Panc1 (cell line): ENCODE measurements around the gene KLHL12. TPM values are rescaled to one million over a fixed set of nuclear protein-coding genes. Genes with fewer than 3 reads are reported as not detected.

ENCODE experiments used
- ATAC-seq: fragments of 200-7000 bp; cut with Tn5 transposase; 2 replicates; pipeline ENCODE4 v1.9.1; 2020; ENCODE audit warnings: mild to moderate bottlenecking, moderate library complexity
- BruUV-seq: library from RNA; stranded (reverse); fragments of 400-500 nt; replicated peaks from 2 replicates; lab custom pipeline; 2021; lab: Mats Ljungman, UMichigan
- CTCF ChIA-PET: fragments of 300-600 bp; sonication (Branson Sonifier 250); formaldehyde crosslinking; loops from one replicate; lab custom pipeline; 2022; ENCODE audit warnings: antibody characterized with exemption; lab: Charles Lee
- POLR2A ChIA-PET: fragments of 300-600 bp; sonication (Branson Sonifier 250); formaldehyde crosslinking; loops from one replicate; lab custom pipeline; 2022; ENCODE audit warnings: antibody characterized with exemption; lab: Charles Lee
- DNase-seq: peaks from one replicate; pipeline ENCODE4 v3.0.0-alpha.2; 2010; ENCODE audit warnings: low read depth, low spot score
- H3K27ac ChIP-seq: 2 replicates; pipeline ENCODE4 v1.5.1; 2011; ENCODE audit warnings: mild to moderate bottlenecking, low read length, inconsistent platforms
- H3K27me3 ChIP-seq: fragments of 200-500 bp; sonication (Bioruptor generic); 2 replicates; pipeline ENCODE4 v1.6.0; 2014; ENCODE audit warnings: low read length, inconsistent platforms; ENCODE audit not compliant: control insufficient read depth, insufficient read depth
- H3K36me3 ChIP-seq: fragments of 200-500 bp; sonication (Bioruptor generic); 2 replicates; pipeline ENCODE4 v1.5.1; 2014; ENCODE audit warnings: inconsistent platforms, mild to moderate bottlenecking, low read length, moderate library complexity; ENCODE audit not compliant: control insufficient read depth, insufficient read depth
- H3K4me1 ChIP-seq: 2 replicates; pipeline ENCODE4 v1.5.1; 2011; ENCODE audit warnings: inconsistent platforms, mild to moderate bottlenecking, low read length, moderate library complexity; ENCODE audit not compliant: control insufficient read depth, insufficient read depth
- H3K4me3 ChIP-seq, 2 experiments: 2 replicates each; pipeline ENCODE4 v1.5.1; 2011 to 2012; ENCODE audit warnings: low read depth in 2 of 2, low read length in 2 of 2, mild to moderate bottlenecking in 2 of 2, inconsistent platforms in 1 of 2, moderate library complexity in 1 of 2
- H3K9me3 ChIP-seq: fragments of 200-500 bp; sonication (Bioruptor generic); 2 replicates; pipeline ENCODE4 v1.5.1; 2014; ENCODE audit warnings: low read depth, mild to moderate bottlenecking, inconsistent platforms, low read length, moderate library complexity; ENCODE audit not compliant: control insufficient read depth, insufficient read depth
- POLR2AphosphoS5 ChIP-seq: IDR thresholded peaks from 2 replicates; pipeline ENCODE4 v1.6.1; 2012; ENCODE audit warnings: mild to moderate bottlenecking, low read depth, low read length, moderate library complexity
- SIN3A ChIP-seq: IDR thresholded peaks from 2 replicates; pipeline ENCODE4 v1.6.1; 2012; ENCODE audit warnings: low read depth, mild to moderate bottlenecking, low read length, moderate library complexity, borderline replicate concordance; ENCODE audit not compliant: insufficient read depth
- TCF7L2 ChIP-seq: IDR thresholded peaks from 2 replicates; pipeline ENCODE4 v1.6.1; 2011; ENCODE audit warnings: mild to moderate bottlenecking, low read depth, low read length, inconsistent platforms
- in situ Hi-C: cut with HindIII; loops from 2 replicates; pipeline ENCODE4 v1.10.0; 2016; ENCODE audit warnings: low sequenced_read_pairs, low pct_unique_long_range_greater_than_20kb
- intact Hi-C: fragments of 100-400 bp; cut with micrococcal nuclease; formaldehyde crosslinking; loops from one replicate; pipeline ENCODE4 v1.10.0; 2022; ENCODE audit not compliant: unreplicated experiment
- total RNA-seq: library from RNA; stranded (reverse); gene quantifications from one replicate; pipeline ENCODE4 v1.2.1, GENCODE V29; 2021; ENCODE audit not compliant: unreplicated experiment
- TF ChIP-seq, protein P1 (sequence below), 2 experiments: IDR thresholded peaks; 2 replicates each; pipeline ENCODE4 v1.6.1; 2011 to 2012; ENCODE audit warnings: low read depth in 2 of 2, control low read depth in 1 of 2, low read length in 1 of 2, mild to moderate bottlenecking in 1 of 2, moderate library complexity in 1 of 2; ENCODE audit not compliant: insufficient read depth in 1 of 2
- TF ChIP-seq, protein P2 (sequence below): fragments of 450-650 bp; IDR thresholded peaks from 2 replicates; pipeline ENCODE4 v1.5.1; 2017; ENCODE audit warnings: mild to moderate bottlenecking

KLHL12 gene
- total RNA-seq, 1 experiment from 2014 or later, result 37.8 TPM

- ATAC-seq (no peak), DNase-seq (no peak)
- ChIA-PET POLR2A (no interaction called here), CTCF (no interaction called here)
- Histone ChIP-seq H3K36me3 (no peaks in the 10 kb centered on the region; the same call in 1 of the 2 replicates), H3K27me3 (no peaks in the 10 kb centered on the region), H3K9me3 (no peaks in the 10 kb centered on the region), H3K4me3 (no peak overlapping the region), H3K4me1 (0 out of 2 replicates have a peak, but pooled peaks cover 9% of the 10 kb centered on the region), H3K27ac (no peak overlapping the region)
- intact Hi-C loops, result no loop called here
- in situ Hi-C loops, result no loop called here
- TF ChIP-seq TCF7L2, result no peak
- TF ChIP-seq, protein P1, sequence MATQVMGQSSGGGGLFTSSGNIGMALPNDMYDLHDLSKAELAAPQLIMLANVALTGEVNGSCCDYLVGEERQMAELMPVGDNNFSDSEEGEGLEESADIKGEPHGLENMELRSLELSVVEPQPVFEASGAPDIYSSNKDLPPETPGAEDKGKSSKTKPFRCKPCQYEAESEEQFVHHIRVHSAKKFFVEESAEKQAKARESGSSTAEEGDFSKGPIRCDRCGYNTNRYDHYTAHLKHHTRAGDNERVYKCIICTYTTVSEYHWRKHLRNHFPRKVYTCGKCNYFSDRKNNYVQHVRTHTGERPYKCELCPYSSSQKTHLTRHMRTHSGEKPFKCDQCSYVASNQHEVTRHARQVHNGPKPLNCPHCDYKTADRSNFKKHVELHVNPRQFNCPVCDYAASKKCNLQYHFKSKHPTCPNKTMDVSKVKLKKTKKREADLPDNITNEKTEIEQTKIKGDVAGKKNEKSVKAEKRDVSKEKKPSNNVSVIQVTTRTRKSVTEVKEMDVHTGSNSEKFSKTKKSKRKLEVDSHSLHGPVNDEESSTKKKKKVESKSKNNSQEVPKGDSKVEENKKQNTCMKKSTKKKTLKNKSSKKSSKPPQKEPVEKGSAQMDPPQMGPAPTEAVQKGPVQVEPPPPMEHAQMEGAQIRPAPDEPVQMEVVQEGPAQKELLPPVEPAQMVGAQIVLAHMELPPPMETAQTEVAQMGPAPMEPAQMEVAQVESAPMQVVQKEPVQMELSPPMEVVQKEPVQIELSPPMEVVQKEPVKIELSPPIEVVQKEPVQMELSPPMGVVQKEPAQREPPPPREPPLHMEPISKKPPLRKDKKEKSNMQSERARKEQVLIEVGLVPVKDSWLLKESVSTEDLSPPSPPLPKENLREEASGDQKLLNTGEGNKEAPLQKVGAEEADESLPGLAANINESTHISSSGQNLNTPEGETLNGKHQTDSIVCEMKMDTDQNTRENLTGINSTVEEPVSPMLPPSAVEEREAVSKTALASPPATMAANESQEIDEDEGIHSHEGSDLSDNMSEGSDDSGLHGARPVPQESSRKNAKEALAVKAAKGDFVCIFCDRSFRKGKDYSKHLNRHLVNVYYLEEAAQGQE (IDR thresholded peaks at IDR 0.05; ENCODE audit: insufficient read depth in 1 of 2, low read depth in 2 of 2, low read length in 1 of 2), result no peak
- no peak for TF ChIP-seq SIN3A
- TF ChIP-seq POLR2AphosphoS5, result no peak
- TF ChIP-seq, protein P2, sequence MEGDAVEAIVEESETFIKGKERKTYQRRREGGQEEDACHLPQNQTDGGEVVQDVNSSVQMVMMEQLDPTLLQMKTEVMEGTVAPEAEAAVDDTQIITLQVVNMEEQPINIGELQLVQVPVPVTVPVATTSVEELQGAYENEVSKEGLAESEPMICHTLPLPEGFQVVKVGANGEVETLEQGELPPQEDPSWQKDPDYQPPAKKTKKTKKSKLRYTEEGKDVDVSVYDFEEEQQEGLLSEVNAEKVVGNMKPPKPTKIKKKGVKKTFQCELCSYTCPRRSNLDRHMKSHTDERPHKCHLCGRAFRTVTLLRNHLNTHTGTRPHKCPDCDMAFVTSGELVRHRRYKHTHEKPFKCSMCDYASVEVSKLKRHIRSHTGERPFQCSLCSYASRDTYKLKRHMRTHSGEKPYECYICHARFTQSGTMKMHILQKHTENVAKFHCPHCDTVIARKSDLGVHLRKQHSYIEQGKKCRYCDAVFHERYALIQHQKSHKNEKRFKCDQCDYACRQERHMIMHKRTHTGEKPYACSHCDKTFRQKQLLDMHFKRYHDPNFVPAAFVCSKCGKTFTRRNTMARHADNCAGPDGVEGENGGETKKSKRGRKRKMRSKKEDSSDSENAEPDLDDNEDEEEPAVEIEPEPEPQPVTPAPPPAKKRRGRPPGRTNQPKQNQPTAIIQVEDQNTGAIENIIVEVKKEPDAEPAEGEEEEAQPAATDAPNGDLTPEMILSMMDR, result no peak
- TSS peak; percentile 74 for BruUV-seq
These were observed 38.4 kb upstream of the KLHL12 start for GRCh38 chr1:202965422-202965821.

DNA sequence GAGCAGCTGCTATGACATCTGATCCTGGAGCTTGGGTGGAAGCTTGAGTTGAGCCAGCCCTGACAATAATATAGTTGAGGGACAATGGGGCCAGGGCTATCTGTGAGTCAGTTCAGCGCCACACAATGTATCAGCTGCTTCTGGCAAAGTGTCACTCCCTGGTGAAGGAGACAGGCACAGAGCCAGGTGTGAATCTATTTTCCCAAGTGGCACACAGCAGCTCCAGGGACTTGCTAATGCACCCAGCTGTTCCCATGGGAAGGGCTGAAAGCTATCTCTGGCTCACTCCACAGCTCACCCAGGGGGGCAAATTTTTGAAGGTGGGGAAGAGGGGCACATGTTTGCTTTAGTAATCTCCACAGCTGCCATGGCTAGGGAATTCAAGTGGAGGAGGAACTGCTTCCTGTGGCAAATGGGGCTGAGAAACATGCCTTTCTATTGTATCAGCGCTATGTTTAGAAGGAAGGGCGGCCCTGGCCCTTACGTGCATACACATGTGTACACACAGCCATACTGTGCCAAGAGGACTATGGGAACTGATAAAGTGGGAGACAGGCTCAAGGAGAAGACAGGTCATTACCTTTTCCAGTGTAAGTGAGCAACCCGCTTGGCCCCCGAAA lies 37.9 kb upstream of the KLHL12 start:
- no peak for TF ChIP-seq SIN3A
- TF ChIP-seq POLR2AphosphoS5, result no peak
- TF ChIP-seq, protein P2, result no peak
- no peak for TF ChIP-seq TCF7L2
- TF ChIP-seq, protein P1 (IDR thresholded peaks at IDR 0.05; ENCODE audit: insufficient read depth in 1 of 2, low read depth in 2 of 2, low read length in 1 of 2), result no peak
- BruUV-seq, result no TSS peak
- H3K4me3 ChIP-seq, result no peak overlapping the region
- ChIA-PET CTCF (no interaction called here), POLR2A (no interaction called here)
- no peak overlapping the region for H3K27ac ChIP-seq
- in situ Hi-C loops, result no loop called here
- no peaks in the 10 kb centered on the region for H3K27me3 ChIP-seq
- H3K36me3 ChIP-seq, result no peaks in the 10 kb centered on the region; the same call in 1 of the 2 replicates
- intact Hi-C loops, result no loop called here
- DNase-seq (no peak), ATAC-seq (no peak)
- H3K4me1 ChIP-seq, result 0 out of 2 replicates have a peak, but pooled peaks cover 9% of the 10 kb centered on the region
- no peaks in the 10 kb centered on the region for H3K9me3 ChIP-seq
